ENCODE data around the gene TTC31. TPM values are rescaled to one million over a fixed set of nuclear protein-coding genes. Genes with fewer than 3 reads are reported as not detected.
A peak's percentile ranks its signal among the peaks of the same experiment; 100 is the strongest.
"Not testable (repeated sequence)": the region's sequence is repeated elsewhere in the genome, so short reads cannot be mapped to it uniquely, and the experiment has no call there.

Gene TTC31
- total RNA-seq, 1 donor from 2014 or later = 19.5 TPM

DNA sequence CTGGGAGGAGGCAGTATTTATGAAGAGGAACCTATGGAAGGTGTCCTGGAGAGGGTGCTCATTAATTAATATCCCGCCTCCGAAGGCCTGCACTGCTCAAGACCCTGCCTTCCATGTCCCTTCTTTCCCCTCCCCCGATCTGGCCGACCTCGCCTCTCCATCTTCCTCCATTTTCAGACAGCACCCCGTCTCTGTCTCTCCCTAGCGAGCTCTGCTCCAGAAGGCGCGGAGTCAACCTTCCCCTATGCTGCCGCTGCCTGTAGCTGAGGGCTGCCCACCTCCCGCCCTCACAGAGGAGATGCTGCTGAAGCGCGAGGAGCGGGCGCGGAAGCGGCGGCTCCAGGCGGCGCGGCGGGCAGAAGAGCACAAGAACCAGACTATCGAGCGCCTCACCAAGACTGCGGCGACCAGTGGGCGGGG lies 25.7 kb upstream of the TTC31 start:
- Histone ChIP-seq H3K27ac (peak overlapping the region; percentile 91 to 94), H3K9me3 (no peaks in the 10 kb centered on the region), H3K4me3 (peak overlapping the region; percentile 67 to 68), H3K27me3 (no peaks in the 10 kb centered on the region), H3K4me1 (peaks cover 7 to 31% of the 10 kb centered on the region in 2 donors), H3K36me3 (peaks cover 0 to 9% of the 10 kb centered on the region in 2 donors)
- TF ChIP-seq, protein P1, sequence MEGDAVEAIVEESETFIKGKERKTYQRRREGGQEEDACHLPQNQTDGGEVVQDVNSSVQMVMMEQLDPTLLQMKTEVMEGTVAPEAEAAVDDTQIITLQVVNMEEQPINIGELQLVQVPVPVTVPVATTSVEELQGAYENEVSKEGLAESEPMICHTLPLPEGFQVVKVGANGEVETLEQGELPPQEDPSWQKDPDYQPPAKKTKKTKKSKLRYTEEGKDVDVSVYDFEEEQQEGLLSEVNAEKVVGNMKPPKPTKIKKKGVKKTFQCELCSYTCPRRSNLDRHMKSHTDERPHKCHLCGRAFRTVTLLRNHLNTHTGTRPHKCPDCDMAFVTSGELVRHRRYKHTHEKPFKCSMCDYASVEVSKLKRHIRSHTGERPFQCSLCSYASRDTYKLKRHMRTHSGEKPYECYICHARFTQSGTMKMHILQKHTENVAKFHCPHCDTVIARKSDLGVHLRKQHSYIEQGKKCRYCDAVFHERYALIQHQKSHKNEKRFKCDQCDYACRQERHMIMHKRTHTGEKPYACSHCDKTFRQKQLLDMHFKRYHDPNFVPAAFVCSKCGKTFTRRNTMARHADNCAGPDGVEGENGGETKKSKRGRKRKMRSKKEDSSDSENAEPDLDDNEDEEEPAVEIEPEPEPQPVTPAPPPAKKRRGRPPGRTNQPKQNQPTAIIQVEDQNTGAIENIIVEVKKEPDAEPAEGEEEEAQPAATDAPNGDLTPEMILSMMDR (IDR thresholded peaks at IDR 0.05) = no peak
- intact Hi-C loops (cut with DNase I) = loop anchor here (5.0 to 10.0 kb wide), 3 partner anchors 630 to 1902 kb away; partner anchors contain the start of genes CCT7, PRADC1 and STAMBP
- DNase-seq (ENCODE audit: low spot score in 2 of 2) = no peak

DNA sequence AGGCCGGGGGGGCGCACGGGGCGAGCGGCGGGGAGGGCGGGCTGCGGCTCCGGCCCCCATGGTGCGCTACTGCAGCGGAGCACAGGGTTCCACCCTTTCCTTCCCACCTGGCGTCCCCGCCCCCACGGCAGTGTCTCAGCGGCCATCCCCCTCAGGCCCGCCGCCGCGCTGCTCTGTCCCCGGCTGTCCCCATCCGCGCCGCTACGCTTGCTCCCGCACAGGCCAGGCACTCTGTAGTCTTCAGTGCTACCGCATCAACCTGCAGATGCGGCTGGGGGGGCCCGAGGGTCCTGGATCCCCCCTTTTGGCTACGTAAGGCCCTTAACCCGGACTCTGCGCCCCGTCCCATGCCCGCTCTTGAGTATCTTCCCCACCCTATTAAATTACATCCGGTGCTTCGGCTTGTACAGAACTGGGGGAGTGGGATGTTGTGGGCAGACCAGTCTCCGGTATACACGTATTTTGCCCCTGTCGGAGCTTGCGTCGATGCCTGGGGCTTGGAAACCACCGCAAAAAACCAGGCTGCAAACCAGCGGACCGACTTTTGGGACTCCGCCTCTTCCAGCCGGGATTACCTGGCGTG lies 25.2 kb upstream of the TTC31 start:
- Histone ChIP-seq H3K27me3 (no peaks in the 10 kb centered on the region), H3K27ac (peak overlapping the region; percentile 91 to 94), H3K4me1 (peaks cover 7 to 31% of the 10 kb centered on the region in 2 donors), H3K9me3 (no peaks in the 10 kb centered on the region), H3K36me3 (peaks cover 5 to 14% of the 10 kb centered on the region in 2 donors), H3K4me3 (peak overlapping the region; percentile 67 to 68)
- TF ChIP-seq, protein P1 (IDR thresholded peaks at IDR 0.05) = no peak
- intact Hi-C loops (cut with DNase I) = loop anchor here (1.0 to 10.0 kb wide), 6 partner anchors 15 to 1903 kb away; partner anchors contain the start of genes AUP1, CCT7, HTRA2 and MRPL53
- DNase-seq (ENCODE audit: low spot score in 2 of 2) = peak in 1 of 2 donors; percentile 80

DNA sequence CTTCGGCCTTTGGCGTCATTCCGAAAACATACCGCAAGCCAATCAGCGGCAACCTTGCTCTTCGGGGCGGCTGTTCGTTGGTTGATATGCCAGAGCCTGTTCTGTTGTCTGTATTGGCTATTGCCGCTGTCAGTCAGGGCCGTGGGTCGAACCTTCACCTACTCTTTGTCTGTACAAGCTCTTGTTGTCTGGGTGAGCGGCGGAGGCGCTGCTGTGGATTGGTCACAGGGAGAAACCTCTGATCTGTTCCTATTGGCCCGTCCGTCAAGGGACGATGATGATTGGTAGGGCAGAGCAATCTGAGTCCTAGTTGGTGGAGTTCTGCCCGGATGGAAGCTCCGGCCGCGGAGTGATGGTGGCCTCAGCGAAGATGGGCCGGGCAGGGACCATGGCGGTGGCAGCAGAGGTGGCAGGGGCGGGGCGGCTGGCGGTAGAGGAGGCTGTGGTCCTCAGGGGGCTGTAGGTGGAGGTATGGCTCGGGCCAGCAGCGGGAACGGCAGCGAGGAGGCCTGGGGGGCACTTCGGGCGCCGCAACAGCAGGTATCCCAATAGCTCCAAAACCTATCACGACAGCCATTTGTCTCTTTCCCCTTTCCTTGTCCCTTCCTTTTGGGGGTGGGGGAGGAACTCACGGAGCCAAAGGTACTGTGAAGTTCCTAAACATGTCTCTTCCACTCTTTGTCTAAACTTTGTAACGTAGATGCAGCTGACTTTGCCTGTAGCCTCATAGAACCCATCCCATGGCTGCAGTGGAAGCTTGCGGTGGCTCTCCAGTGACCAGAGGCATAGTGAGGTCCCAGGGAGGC lies 24.5 kb upstream of the TTC31 start, which contains the start of gene WBP1:
TSS of gene WBP1 (plus strand) at position 307 of the 806 bp plus-strand sequence. CDS start at position 472, 165 bp downstream.
- no peaks in the 10 kb centered on the region for H3K27me3 ChIP-seq
- peak within 1 kb of the TSS; percentile 72 to 78 for H3K4me3 ChIP-seq
- peaks cover 8 to 21% of the 10 kb centered on the region in 2 donors for H3K36me3 ChIP-seq
- H3K9me3 ChIP-seq = no peaks in the 10 kb centered on the region
- H3K4me1 ChIP-seq = peaks cover 7 to 31% of the 10 kb centered on the region in 2 donors
- DNase-seq (ENCODE audit: low spot score in 2 of 2) = peak; percentile 100
- intact Hi-C loops (cut with DNase I) = loop anchor here (1.0 to 10.0 kb wide), 6 partner anchors 14 to 1904 kb away; partner anchors contain the start of genes AUP1, CCT7, HTRA2 and MRPL53
- peak within 1 kb of the TSS; percentile 91 to 94 for H3K27ac ChIP-seq
- TF ChIP-seq, protein P1 (IDR thresholded peaks at IDR 0.05) = no peak

DNA sequence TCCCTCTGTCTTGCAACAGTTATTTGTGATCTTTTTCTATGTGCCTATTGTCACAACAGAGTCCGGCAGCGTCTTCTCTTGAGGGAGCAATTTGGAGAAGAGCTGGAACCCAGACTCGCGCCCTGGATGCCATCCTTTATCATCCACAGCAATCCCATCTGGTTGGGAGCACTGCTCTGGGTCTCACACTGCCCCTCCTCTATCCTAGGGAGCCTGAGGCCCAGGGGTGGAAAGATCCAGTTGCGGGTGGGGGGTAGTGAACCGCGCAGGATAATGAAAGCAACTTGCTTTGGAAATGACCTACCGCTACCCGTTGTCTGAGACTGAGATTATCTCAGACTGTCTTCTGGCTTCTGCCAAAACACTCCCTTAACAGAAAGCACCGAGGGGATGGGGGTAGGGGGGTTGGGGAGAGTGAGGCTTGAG lies 23.9 kb upstream of the TTC31 start:
- DNase-seq (ENCODE audit: low spot score in 2 of 2) = no peak

DNA sequence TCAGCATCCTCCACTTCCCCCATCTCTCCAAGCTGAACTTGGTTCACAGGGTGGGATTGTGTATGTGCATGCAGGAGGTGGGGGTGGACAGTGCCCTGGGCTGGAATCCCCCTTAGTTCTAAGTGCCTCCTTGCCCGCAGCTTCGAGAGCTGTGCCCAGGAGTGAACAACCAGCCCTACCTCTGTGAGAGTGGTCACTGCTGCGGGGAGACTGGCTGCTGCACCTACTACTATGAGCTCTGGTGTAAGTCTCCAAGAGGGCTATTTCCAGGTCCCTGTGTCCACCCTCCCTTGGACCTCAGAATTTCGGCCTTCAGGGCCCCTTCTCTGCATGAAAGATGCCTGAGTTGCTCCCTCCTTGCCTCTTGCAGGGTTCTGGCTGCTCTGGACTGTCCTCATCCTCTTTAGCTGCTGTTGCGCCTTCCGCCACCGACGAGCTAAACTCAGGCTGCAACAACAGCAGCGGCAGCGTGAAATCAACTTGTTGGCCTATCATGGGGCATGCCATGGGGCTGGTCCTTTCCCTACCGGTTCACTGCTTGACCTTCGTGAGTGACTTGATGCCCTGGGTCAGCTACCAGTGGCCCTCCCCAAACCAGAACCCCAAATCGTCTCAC lies 23.3 kb upstream of the TTC31 start:
- DNase-seq (ENCODE audit: low spot score in 2 of 2); H3K9me3 ChIP-seq; H3K27ac ChIP-seq; H3K27me3 ChIP-seq; H3K4me3 ChIP-seq: not testable (repeated sequence)
- Histone ChIP-seq H3K4me1 (peaks cover 15 to 34% of the 10 kb centered on the region in 2 donors), H3K36me3 (peaks cover 8 to 21% of the 10 kb centered on the region in 2 donors)
- intact Hi-C loops (cut with DNase I) = loop anchor here (2.0 to 10.0 kb wide), 5 partner anchors 13 to 1905 kb away; partner anchors contain the start of genes AUP1, CCT7, HTRA2 and MRPL53

More for the DNA sequence above, 23.9 kb upstream of the TTC31 start:
- Histone ChIP-seq H3K9me3 (no peaks in the 10 kb centered on the region), H3K27me3 (no peaks in the 10 kb centered on the region), H3K36me3 (peaks cover 8 to 21% of the 10 kb centered on the region in 2 donors), H3K4me1 (peaks cover 8 to 31% of the 10 kb centered on the region in 2 donors), H3K4me3 (peak overlapping the region; percentile 72 to 78), H3K27ac (peak overlapping the region; percentile 78 to 94)
- intact Hi-C loops (cut with DNase I) = loop anchor here (1.0 to 10.0 kb wide), 6 partner anchors 14 to 1904 kb away; partner anchors contain the start of genes AUP1, CCT7, HTRA2 and MRPL53
- TF ChIP-seq, protein P1 (IDR thresholded peaks at IDR 0.05) = no peak

DNA sequence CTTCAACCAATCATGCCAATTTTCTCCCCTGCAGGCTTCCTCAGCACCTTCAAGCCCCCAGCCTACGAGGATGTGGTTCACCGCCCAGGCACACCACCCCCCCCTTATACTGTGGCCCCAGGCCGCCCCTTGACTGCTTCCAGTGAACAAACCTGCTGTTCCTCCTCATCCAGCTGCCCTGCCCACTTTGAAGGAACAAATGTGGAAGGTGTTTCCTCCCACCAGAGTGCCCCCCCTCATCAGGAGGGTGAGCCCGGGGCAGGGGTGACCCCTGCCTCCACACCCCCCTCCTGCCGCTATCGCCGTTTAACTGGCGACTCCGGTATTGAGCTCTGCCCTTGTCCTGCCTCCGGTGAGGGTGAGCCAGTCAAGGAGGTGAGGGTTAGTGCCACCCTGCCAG lies 22.7 kb upstream of the TTC31 start:
- H3K27ac ChIP-seq; H3K9me3 ChIP-seq; intact Hi-C loops (cut with DNase I); DNase-seq (ENCODE audit: low spot score in 2 of 2); H3K27me3 ChIP-seq; H3K4me3 ChIP-seq: not testable (repeated sequence)
- H3K36me3 ChIP-seq = peaks cover 8 to 21% of the 10 kb centered on the region in 2 donors
- peaks cover 14 to 34% of the 10 kb centered on the region in 2 donors for H3K4me1 ChIP-seq
